Hepatic stellate cell (primary cell): Measurements from ENCODE around the gene IGFL2.
"Not testable (repeated sequence)": the region's sequence is repeated elsewhere in the genome, so short reads cannot be mapped to it uniquely, and the experiment has no call there.

Source experiments
- DNase-seq: peaks from one replicate; pipeline ENCODE4 v3.0.0; 2011; ENCODE audit warnings: low spot score

IGFL2 gene

GRCh38 chr19:46147791-46148288 lies at the start of gene IGFL2:
Gene IGFL2, plus strand, starts transcription at chr19:46148238. Its CDS starts 41 bp downstream, at chr19:46148279.
- no peak for DNase-seq

GRCh38 chr19:46100344-46100743 lies 47.7 kb upstream of the IGFL2 start:
- DNase-seq = no peak

GRCh38 chr19:46101293-46101692 lies 46.7 kb upstream of the IGFL2 start:
- DNase-seq = no peak

- not testable (repeated sequence) for DNase-seq
These were observed 45.7 kb upstream of the IGFL2 start for GRCh38 chr19:46102333-46102732.

GRCh38 chr19:46107371-46107770 lies 40.7 kb upstream of the IGFL2 start:
- DNase-seq = no peak

GRCh38 chr19:46109876-46110275 lies 38.2 kb upstream of the IGFL2 start:
- DNase-seq = no peak

- DNase-seq = no peak
These were observed 36.7 kb upstream of the IGFL2 start for GRCh38 chr19:46111376-46111775.

GRCh38 chr19:46112527-46112926 lies 35.5 kb upstream of the IGFL2 start:
- DNase-seq = no peak

GRCh38 chr19:46113726-46114125 lies 34.3 kb upstream of the IGFL2 start:
- DNase-seq = no peak

GRCh38 chr19:46115396-46116106 lies 32.5 kb upstream of the IGFL2 start:
- peak; percentile 7 for DNase-seq

- DNase-seq = no peak
These were observed 31.9 kb upstream of the IGFL2 start for GRCh38 chr19:46116121-46116520.

- no peak for DNase-seq
These were observed 29.9 kb upstream of the IGFL2 start for GRCh38 chr19:46118136-46118535.

- no peak for DNase-seq
These were observed 23.4 kb upstream of the IGFL2 start, which contains the start of gene IGFL3 for GRCh38 chr19:46124638-46125115. Gene IGFL3, minus strand, starts transcription at chr19:46124688. Its CDS starts 39 bp downstream, at chr19:46124649.

- DNase-seq = no peak
These were observed 22.6 kb upstream of the IGFL2 start for GRCh38 chr19:46125447-46125846.

GRCh38 chr19:46126086-46126580 lies 21.9 kb upstream of the IGFL2 start:
- no peak for DNase-seq

- DNase-seq = no peak
These were observed 16.4 kb upstream of the IGFL2 start for GRCh38 chr19:46131485-46132143.

GRCh38 chr19:46132508-46133100 lies 15.4 kb upstream of the IGFL2 start:
- DNase-seq = no peak

GRCh38 chr19:46133101-46133627 lies 14.9 kb upstream of the IGFL2 start:
- DNase-seq = peak; percentile 6

GRCh38 chr19:46133777-46134241 lies 14.2 kb upstream of the IGFL2 start:
- DNase-seq = no peak

GRCh38 chr19:46134527-46134926 lies 13.5 kb upstream of the IGFL2 start:
- no peak for DNase-seq

GRCh38 chr19:46137915-46138473 lies 10.0 kb upstream of the IGFL2 start:
- DNase-seq = no peak

- no peak for DNase-seq
These were observed 6.6 kb upstream of the IGFL2 start for GRCh38 chr19:46141421-46141820.
